Right lobe of liver (tissue), 4 donors: Measurements from ENCODE around the gene TPRKB.
"Not testable (repeated sequence)": the region's sequence is repeated elsewhere in the genome, so short reads cannot be mapped to it uniquely, and the experiment has no call there.

Source experiments
- CTCF ChIP-seq, 4 donors: fragments of 200-600 bp in 3 of 4; fragments of 450-650 bp in 1 of 4; IDR thresholded peaks; one replicate each; pipeline versions ENCODE4 v1.5.1 to v1.8.0; 2016 to 2022; ENCODE audit warnings: antibody characterized with exemption in 4 of 4, mild to moderate bottlenecking in 2 of 4
- POLR2A ChIP-seq: fragments of 450-650 bp; IDR thresholded peaks from one replicate; pipeline ENCODE4 v1.6.1; 2017; ENCODE audit warnings: antibody characterized with exemption, mild to moderate bottlenecking
- donor health status: DM: no; HTN: no; CAD: no.
- donor health status: DM: no; HTN: no; CAD: no.
- donor health status: DM: no; HTN: yes; CAD: no.

- TF ChIP-seq CTCF (IDR thresholded peaks at IDR 0.05) = peak in 3 of 4 donors; percentile 17
- not testable (repeated sequence) for TF ChIP-seq POLR2A
These were observed 52.2 kb downstream of the TPRKB start for GRCh38 chr2:73684905-73685304.
